HAP-1 (cell line): ENCODE results near the gene CDKL4.
A peak's percentile ranks its signal among the peaks of the same experiment; 100 is the strongest.
"Not testable (repeated sequence)": the region's sequence is repeated elsewhere in the genome, so short reads cannot be mapped to it uniquely, and the experiment has no call there.

Experiments used
- DNase-seq, 2 experiments: peaks; one replicate each; pipeline ENCODE4 v3.0.0-alpha.2; 2016 to 2020; ENCODE audit warnings: low spot score in 2 of 2
- H3K27me3 ChIP-seq: fragments of 250-450 bp; sonication (Bioruptor Pico); 2 replicates; pipeline ENCODE4 v1.5.1; 2020; ENCODE audit warnings: low read depth, mild to moderate bottlenecking, moderate library complexity
- H3K36me3 ChIP-seq: fragments of 250-450 bp; sonication (Bioruptor Pico); replicated peaks from 2 replicates; pipeline ENCODE4 v1.5.1; 2020; ENCODE audit warnings: mild to moderate bottlenecking
- H3K4me1 ChIP-seq: fragments of 250-450 bp; sonication (Bioruptor Pico); 2 replicates; pipeline ENCODE4 v1.5.1; 2020; ENCODE audit warnings: mild to moderate bottlenecking
- H3K4me3 ChIP-seq: fragments of 250-450 bp; sonication (Bioruptor Pico); 2 replicates; pipeline ENCODE4 v1.5.1; 2020; ENCODE audit warnings: mild to moderate bottlenecking, moderate library complexity
- H3K9me3 ChIP-seq: fragments of 250-450 bp; sonication (Bioruptor Pico); 2 replicates; pipeline ENCODE4 v1.5.1; 2020; ENCODE audit warnings: mild to moderate bottlenecking, moderate library complexity
- in situ Hi-C: fragments of 300-500 bp; cut with MboI; formaldehyde crosslinking; loops from 3 replicates; pipeline ENCODE4 v1.14.3; 2020; ENCODE audit warnings: low sequenced_read_pairs, inconsistent platforms, mixed read lengths

Gene CDKL4

GRCh38 chr2:39247512-39248043 lies 3.8 kb upstream of the CDKL4 start:
- Histone ChIP-seq H3K9me3 (no peaks in the 10 kb centered on the region), H3K36me3 (peaks cover 14% of the 10 kb centered on the region), H3K27me3 (no peaks in the 10 kb centered on the region), H3K4me3 (no peak overlapping the region), H3K4me1 (peaks cover 31% of the 10 kb centered on the region)
- in situ Hi-C loops, result no loop called here
- no peak for DNase-seq

- H3K27me3 ChIP-seq, result no peaks in the 10 kb centered on the region
- H3K4me1 ChIP-seq, result peaks cover 36% of the 10 kb centered on the region
- peaks cover 3% of the 10 kb centered on the region for H3K36me3 ChIP-seq
- no peak for DNase-seq
- H3K9me3 ChIP-seq, result no peaks in the 10 kb centered on the region
- no peak overlapping the region for H3K4me3 ChIP-seq
- in situ Hi-C loops, result no loop called here
Measured at GRCh38 chr2:39246382-39246980, 2.7 kb upstream of the CDKL4 start.

- H3K36me3 ChIP-seq, H3K4me3 ChIP-seq, DNase-seq, in situ Hi-C loops, H3K9me3 ChIP-seq, H3K27me3 ChIP-seq: not testable (repeated sequence)
- peaks cover 32% of the 10 kb centered on the region for H3K4me1 ChIP-seq
Measured at GRCh38 chr2:39244963-39245625, 1.3 kb upstream of the CDKL4 start.

- DNase-seq, H3K4me3 ChIP-seq, H3K27me3 ChIP-seq, H3K9me3 ChIP-seq, H3K36me3 ChIP-seq, in situ Hi-C loops: not testable (repeated sequence)
- H3K4me1 ChIP-seq, result peaks cover 24% of the 10 kb centered on the region
Measured at GRCh38 chr2:39244241-39244862, 582 bp upstream of the CDKL4 start.

DNA sequence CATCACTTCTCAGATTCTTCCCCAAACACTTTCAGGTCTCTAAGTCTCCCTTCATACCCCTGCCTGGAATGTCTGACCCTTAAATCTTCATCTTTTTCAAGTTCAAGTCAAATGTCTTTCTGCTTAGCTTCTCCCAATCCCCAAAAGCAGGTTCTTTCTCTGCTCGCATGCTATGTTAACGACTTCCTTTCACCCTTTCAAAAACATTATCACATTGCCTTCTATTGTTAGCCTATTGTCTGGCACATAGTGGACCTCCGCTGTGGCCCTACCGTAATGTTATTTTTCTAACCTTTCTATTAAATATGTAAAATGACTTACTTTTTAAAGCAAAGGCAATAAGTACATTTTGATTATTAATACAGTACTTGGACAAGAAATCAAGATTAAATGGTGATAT lies 2.2 kb downstream of the CDKL4 start:
- in situ Hi-C loops, result no loop called here
- DNase-seq, result peak; percentile 35 to 81

GRCh38 chr2:39240758-39241157 lies 3.0 kb downstream of the CDKL4 start:
- H3K4me3 ChIP-seq, result no peak overlapping the region
- in situ Hi-C loops, result no loop called here
- no peaks in the 10 kb centered on the region for H3K36me3 ChIP-seq
- H3K9me3 ChIP-seq, result no peaks in the 10 kb centered on the region; the same call in 1 of the 2 replicates
- no peak for DNase-seq
- no peaks in the 10 kb centered on the region for H3K27me3 ChIP-seq
- H3K4me1 ChIP-seq, result peaks cover 16% of the 10 kb centered on the region

More for the DNA sequence above, 2.2 kb downstream of the CDKL4 start:
- Histone ChIP-seq H3K36me3 (no peaks in the 10 kb centered on the region), H3K4me1 (peaks cover 16% of the 10 kb centered on the region), H3K4me3 (no peak overlapping the region), H3K9me3 (no peaks in the 10 kb centered on the region; the same call in 1 of the 2 replicates), H3K27me3 (no peaks in the 10 kb centered on the region)

GRCh38 chr2:39234754-39235153 lies 9.0 kb downstream of the CDKL4 start:
- H3K9me3 ChIP-seq, result no peaks in the 10 kb centered on the region; the same call in 1 of the 2 replicates
- H3K4me1 ChIP-seq, result peaks cover 21% of the 10 kb centered on the region
- in situ Hi-C loops, result no loop called here
- H3K36me3 ChIP-seq, result no peaks in the 10 kb centered on the region
- no peak for DNase-seq
- H3K4me3 ChIP-seq, result no peak overlapping the region
- no peaks in the 10 kb centered on the region for H3K27me3 ChIP-seq

DNA sequence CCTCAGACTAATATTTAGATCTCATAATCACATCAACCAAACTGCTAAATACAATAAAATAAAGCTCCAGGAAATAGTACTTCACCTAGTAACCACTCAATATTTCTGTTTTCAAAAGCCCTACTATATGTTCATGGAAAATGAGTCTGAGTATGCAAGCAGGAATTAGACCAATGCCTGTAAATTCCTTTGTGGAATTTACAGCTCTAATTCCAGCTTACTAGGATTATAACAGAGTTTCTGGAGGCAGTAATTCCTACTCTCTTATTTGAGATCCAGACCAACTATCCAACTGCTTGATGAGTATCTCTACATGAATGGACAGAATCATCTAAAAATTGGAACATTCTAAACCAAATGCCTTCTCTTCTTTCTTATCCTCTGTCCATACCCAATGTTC lies 11.6 kb downstream of the CDKL4 start:
- Histone ChIP-seq H3K9me3 (no peaks in the 10 kb centered on the region; the same call in 1 of the 2 replicates), H3K4me3 (no peak overlapping the region), H3K4me1 (peaks cover 29% of the 10 kb centered on the region), H3K36me3 (no peaks in the 10 kb centered on the region), H3K27me3 (no peaks in the 10 kb centered on the region)
- in situ Hi-C loops, result no loop called here
- peak in 1 of 2 experiments; percentile 58 for DNase-seq

DNA sequence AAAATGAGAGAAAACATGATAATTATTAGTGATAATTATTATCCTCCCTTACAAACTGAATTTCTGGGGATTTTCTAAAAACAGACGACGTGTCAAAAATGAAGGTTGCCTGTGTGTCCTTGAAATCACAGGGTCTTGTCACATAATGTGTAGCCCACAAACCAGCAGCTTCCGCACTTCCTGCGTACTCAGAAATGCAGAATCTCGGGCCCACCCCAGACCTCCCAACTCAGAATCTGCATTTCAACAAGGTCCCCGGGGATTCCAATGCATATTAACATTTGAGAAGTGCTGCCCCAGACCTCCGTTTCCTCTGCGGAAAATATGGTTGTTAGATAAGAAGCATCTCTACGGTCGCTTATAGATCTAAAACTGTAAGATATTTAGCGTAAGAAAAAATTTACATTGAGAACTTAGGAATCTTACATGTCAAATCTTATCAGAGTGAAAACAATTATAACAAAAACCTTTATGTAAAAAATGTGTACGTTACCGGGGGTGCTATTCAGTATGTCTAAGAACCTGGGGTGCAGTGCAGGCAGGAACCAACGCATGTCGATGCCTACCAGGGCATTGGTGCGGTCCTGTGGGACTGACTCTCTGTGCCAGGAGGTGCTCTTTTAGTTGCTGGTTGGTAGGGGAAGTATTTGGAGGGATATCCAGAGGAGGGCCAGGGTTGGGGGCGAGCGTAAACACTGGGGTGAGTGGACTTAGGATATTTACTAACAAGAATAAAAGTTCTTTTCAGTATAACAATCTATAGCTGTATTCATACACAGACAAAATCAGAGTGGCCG lies 15.2 kb downstream of the CDKL4 start:
- Histone ChIP-seq H3K9me3 (no peaks in the 10 kb centered on the region), H3K4me3 (no peak overlapping the region), H3K27me3 (no peaks in the 10 kb centered on the region), H3K36me3 (no peaks in the 10 kb centered on the region), H3K4me1 (peaks cover 21% of the 10 kb centered on the region)
- in situ Hi-C loops, result loop anchor here (5.0 kb wide), 1 partner anchor 281 kb away; no protein-coding TSS in a partner anchor
- no peak for DNase-seq

DNA sequence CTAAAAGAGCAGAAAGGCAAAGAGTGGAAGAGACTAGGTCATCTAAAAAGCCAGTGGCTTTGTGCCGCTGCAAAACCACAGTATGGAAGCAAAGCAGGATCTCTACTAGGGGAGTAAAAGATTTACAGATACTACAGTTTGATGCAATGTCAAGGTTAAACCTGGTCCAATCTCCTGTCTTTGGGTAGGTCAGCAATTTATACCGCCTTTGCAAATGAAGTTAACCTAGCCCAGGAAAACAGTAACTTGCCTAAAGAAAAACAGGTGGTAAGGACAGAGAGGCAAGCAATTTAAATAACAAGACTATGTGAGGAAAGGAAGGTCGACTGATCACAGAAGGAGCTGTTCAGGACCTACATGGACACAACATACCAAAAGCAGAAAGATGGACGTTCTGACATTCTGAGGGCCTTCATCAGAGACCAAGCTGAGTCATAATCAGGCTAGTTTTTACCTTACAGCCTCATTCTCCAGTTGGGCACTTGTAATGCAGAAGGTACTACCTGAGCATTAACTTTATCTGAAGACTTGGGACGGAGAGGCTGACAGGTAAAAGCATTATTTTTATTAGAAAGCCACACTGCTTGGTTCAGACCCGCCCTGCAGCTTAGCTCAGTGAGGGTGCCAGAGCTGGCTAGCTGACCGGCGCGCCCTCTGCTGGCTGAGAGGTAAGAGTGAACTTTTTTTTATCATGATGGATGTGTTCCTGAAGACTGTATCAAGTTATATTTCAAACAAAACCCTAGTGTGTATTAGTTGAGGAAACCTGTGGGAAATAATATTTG lies 15.9 kb downstream of the CDKL4 start:
- DNase-seq, result peak; percentile 73 to 87
- H3K27me3 ChIP-seq, result no peaks in the 10 kb centered on the region
- no peak overlapping the region for H3K4me3 ChIP-seq
- peaks cover 21% of the 10 kb centered on the region for H3K4me1 ChIP-seq
- no peaks in the 10 kb centered on the region for H3K36me3 ChIP-seq
- in situ Hi-C loops, result loop anchor here (5.0 kb wide), 1 partner anchor 281 kb away; no protein-coding TSS in a partner anchor
- no peaks in the 10 kb centered on the region for H3K9me3 ChIP-seq

GRCh38 chr2:39225567-39225966 lies 18.2 kb downstream of the CDKL4 start:
- Histone ChIP-seq H3K4me3 (no peak overlapping the region), H3K36me3 (no peaks in the 10 kb centered on the region)
- in situ Hi-C loops, result loop anchor here (5.0 kb wide), 1 partner anchor 278 kb away; no protein-coding TSS in a partner anchor

DNA sequence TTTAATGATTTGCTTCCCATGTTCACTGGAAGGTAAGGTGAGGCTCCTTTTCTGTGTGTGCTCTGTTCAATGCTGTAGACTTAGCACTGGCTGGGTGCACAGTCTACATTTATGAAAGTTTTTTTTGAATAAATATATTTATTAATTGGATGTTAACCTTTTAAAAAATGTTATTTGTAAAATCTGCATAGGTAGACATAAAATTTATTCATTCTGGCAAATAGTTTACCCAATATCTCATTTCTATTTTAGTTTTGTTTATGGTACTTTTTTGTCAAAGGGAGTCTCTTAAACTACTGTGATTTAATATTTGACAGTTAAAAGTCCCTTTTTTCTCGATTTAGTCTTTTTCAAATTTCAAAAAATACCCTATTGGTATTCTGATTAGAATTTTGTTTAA lies 19.9 kb downstream of the CDKL4 start:
- DNase-seq, result no peak
- in situ Hi-C loops, result loop anchor here (5.0 kb wide), 1 partner anchor 162 kb away; no protein-coding TSS in a partner anchor
- Histone ChIP-seq H3K9me3 (no peaks in the 10 kb centered on the region), H3K4me3 (no peak overlapping the region), H3K36me3 (no peaks in the 10 kb centered on the region), H3K4me1 (peaks cover 6% of the 10 kb centered on the region), H3K27me3 (no peaks in the 10 kb centered on the region)

More at GRCh38 chr2:39225567-39225966, 18.2 kb downstream of the CDKL4 start:
- DNase-seq, result no peak
- Histone ChIP-seq H3K4me1 (peaks cover 9% of the 10 kb centered on the region), H3K9me3 (no peaks in the 10 kb centered on the region), H3K27me3 (no peaks in the 10 kb centered on the region)

DNA sequence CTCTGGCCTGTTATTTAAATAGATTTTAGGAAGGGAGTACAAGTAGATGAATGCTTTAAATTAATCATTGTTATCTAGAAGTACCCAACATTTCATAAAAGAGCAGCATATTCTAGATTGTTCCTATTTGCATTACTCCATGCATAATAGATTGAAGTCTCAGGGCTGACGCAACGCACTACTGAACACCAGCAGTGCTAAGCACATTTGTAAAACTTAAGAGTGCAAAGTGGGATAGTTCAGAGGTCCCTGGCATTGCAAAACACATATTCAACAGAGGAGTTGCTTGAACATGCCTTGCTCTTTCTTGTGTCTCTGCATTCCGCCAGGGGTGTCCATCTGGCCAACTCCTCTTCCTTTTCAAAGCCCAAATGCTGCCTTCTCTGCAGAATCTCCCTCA lies 22.3 kb downstream of the CDKL4 start:
- in situ Hi-C loops, result loop anchor here (5.0 kb wide), 1 partner anchor 159 kb away; no protein-coding TSS in a partner anchor
- H3K4me3 ChIP-seq, result no peak overlapping the region
- H3K9me3 ChIP-seq, result no peaks in the 10 kb centered on the region
- H3K4me1 ChIP-seq, result no peaks in the 10 kb centered on the region
- no peak for DNase-seq
- H3K27me3 ChIP-seq, result no peaks in the 10 kb centered on the region
- no peaks in the 10 kb centered on the region for H3K36me3 ChIP-seq
